Gastrocnemius medialis (tissue), 4 donors: ENCODE measurements around the gene ZNF611.

Experiments used
- POLR2A ChIP-seq, 2 donors: fragments of 450-650 bp; IDR thresholded peaks; one replicate each; pipeline ENCODE4 v1.6.1; 2017; ENCODE audit warnings: antibody characterized with exemption in 2 of 2, mild to moderate bottlenecking in 2 of 2, moderate library complexity in 2 of 2
- TF ChIP-seq, protein P1 (sequence below), 5 experiments: fragments of 450-650 bp in 3 of 5; fragments of 200-600 bp in 2 of 5; sonication (generic) in 2 of 5; IDR thresholded peaks in 4 of 5; conservative IDR thresholded peaks in 1 of 5; 1 replicate in 4 of 5; 2 replicates in 1 of 5; pipeline ENCODE4 v1.5.1; 2016 to 2019; ENCODE audit warnings: antibody characterized with exemption in 5 of 5, mild to moderate bottlenecking in 3 of 5, moderate library complexity in 3 of 5

DNA sequence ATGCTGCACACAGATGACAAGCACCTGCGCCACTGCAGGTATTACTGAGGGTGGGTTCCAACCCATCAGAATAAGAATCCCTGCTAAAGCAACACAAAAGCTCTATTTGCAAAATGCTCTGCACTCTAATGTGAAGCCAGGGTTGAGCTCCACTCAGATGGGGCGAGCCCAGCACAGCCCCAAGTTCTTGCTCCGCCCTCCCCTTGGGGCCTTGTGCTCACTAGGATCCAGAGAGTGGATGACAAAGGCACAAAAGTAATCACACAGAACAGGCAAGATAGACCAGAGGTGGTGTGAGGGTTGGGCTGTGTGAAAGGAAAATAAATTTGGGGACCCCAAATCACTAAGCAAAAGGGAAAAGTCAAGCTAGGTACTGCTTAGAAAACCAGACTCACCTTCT lies 8.2 kb upstream of the ZNF611 start:
- TF ChIP-seq, protein P1, sequence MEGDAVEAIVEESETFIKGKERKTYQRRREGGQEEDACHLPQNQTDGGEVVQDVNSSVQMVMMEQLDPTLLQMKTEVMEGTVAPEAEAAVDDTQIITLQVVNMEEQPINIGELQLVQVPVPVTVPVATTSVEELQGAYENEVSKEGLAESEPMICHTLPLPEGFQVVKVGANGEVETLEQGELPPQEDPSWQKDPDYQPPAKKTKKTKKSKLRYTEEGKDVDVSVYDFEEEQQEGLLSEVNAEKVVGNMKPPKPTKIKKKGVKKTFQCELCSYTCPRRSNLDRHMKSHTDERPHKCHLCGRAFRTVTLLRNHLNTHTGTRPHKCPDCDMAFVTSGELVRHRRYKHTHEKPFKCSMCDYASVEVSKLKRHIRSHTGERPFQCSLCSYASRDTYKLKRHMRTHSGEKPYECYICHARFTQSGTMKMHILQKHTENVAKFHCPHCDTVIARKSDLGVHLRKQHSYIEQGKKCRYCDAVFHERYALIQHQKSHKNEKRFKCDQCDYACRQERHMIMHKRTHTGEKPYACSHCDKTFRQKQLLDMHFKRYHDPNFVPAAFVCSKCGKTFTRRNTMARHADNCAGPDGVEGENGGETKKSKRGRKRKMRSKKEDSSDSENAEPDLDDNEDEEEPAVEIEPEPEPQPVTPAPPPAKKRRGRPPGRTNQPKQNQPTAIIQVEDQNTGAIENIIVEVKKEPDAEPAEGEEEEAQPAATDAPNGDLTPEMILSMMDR (IDR thresholded peaks at IDR 0.05 in 4 of 5, conservative IDR thresholded peaks at IDR 0.05 in 1 of 5), result no peak
- TF ChIP-seq POLR2A (IDR thresholded peaks at IDR 0.05), result no peak
